Retinal pigment epithelial cell (primary cell): ENCODE measurements around the gene FKBP2.

Experiments
- DNase-seq: peaks from one replicate; pipeline ENCODE4 v3.0.0-alpha.2; 2010; ENCODE audit warnings: low read depth
- H3K4me3 ChIP-seq: 2 replicates; pipeline ENCODE4 v1.5.1; 2011; ENCODE audit warnings: mild to moderate bottlenecking, low read length, control low read depth, moderate library complexity
- CTCF ChIP-seq: conservative IDR thresholded peaks from 2 replicates; pipeline ENCODE4 v1.5.1; 2011; ENCODE audit warnings: low read depth, low read length, control low read depth, inconsistent platforms

The FKBP2 gene

GRCh38 chr11:64241241-64241490, 271 bp downstream of the FKBP2 start:
- no peak for DNase-seq
- peak overlapping the region; percentile 82 for H3K4me3 ChIP-seq
- TF ChIP-seq CTCF, result no peak

- DNase-seq, result peak; percentile 92
- TF ChIP-seq CTCF, result no peak
- peak overlapping the region; percentile 82 for H3K4me3 ChIP-seq
Measured at GRCh38 chr11:64241491-64242374, 838 bp downstream of the FKBP2 start.

DNA sequence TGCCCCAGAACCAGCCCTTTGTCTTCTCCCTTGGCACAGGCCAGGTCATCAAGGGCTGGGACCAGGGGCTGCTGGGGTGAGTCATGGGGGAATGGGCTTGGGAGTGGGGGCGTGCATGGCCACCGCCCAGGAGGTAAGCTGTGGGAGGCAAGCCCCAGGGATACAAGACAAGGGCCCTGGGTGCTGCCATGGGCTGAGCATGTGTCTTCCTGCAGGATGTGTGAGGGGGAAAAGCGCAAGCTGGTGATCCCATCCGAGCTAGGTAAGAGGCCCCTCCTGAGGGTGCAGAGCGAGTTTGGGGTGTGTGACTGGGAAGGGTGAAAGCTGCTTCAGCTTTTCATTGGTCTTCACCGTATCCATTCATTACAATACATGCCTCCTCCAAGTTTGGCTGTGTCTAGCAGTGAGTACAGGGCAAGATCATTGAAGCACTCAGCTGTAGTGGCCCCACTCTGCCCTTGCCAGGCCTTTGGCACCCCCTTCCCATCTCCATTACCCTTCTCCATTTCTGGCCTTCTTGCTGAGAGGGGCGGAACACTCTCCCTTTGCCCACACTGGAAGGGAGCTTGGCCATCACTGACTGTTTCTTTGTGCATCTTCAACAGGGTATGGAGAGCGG, 2.5 kb downstream of the FKBP2 start:
- no peak overlapping the region for H3K4me3 ChIP-seq
- no peak for DNase-seq
- TF ChIP-seq CTCF, result no peak

- no peak overlapping the region for H3K4me3 ChIP-seq
- DNase-seq, result no peak
- no peak for TF ChIP-seq CTCF
Measured at GRCh38 chr11:64244107-64244506, 3.2 kb downstream of the FKBP2 start.

- no peak for TF ChIP-seq CTCF
- DNase-seq, result no peak
- H3K4me3 ChIP-seq, result peak overlapping the region; percentile 90
Measured at GRCh38 chr11:64244966-64245365, 4.1 kb downstream of the FKBP2 start.

DNA sequence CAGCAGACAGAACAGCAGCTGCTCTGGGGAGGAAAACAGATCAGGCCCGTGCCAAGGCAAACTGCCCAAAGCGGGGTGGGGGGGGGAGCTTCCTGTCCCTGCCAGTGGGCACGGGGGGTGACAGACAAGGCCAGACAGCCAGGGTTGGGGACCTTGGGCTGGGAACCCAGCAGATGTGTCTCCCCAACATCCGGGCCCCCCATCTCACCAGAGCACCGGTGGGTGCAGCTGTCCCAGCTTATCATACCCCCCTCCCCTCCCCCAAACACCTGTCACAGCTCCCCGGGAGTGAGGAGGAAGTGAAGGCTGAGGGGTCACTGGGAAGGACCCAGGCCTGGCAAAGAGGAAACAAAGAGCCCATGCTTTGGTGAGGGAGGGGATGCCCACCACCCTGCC, 4.5 kb downstream of the FKBP2 start:
- no peak for DNase-seq

More for the DNA sequence above, 4.5 kb downstream of the FKBP2 start:
- TF ChIP-seq CTCF, result no peak
- H3K4me3 ChIP-seq, result peak overlapping the region; percentile 90
